Caki2 (cell line): ENCODE measurements around the gene FAM120C. TPM values are rescaled to one million over a fixed set of nuclear protein-coding genes. Genes with fewer than 3 reads are reported as not detected.
A peak's percentile ranks its signal among the peaks of the same experiment; 100 is the strongest.

Experiments
- DNase-seq: peaks from one replicate; pipeline ENCODE4 v3.0.0-alpha.2; 2015; ENCODE audit warnings: low read depth
- in situ Hi-C: cut with HindIII; loops from 2 replicates; pipeline ENCODE4 v1.10.0; 2016; ENCODE audit warnings: low sequenced_read_pairs, low pct_unique_long_range_greater_than_20kb, mixed read lengths
- total RNA-seq: library from RNA; depleted of rRNA; stranded (reverse); fragments of >200 nt; shearing (Covaris generic); gene quantifications from 2 replicates; pipeline ENCODE4 v1.2.3, GENCODE V29; 2014; ENCODE audit warnings: low replicate concordance; rRNA removed

Gene FAM120C
- 1.9 and 2.8 TPM in 2 replicates for total RNA-seq

- in situ Hi-C loops: no loop called here
- DNase-seq: peak; percentile 79
These were observed at the start of gene FAM120C for GRCh38 chrX:54182864-54183613. FAM120C (minus strand) TSS chrX:54183254; CDS start chrX:54183198, 56 bp downstream.

- in situ Hi-C loops: no loop called here
- no peak for DNase-seq
These were observed 47.5 kb upstream of the FAM120C start for GRCh38 chrX:54230435-54231148.

GRCh38 chrX:54223581-54223980 lies 40.5 kb upstream of the FAM120C start:
- DNase-seq: no peak
- in situ Hi-C loops: no loop called here

GRCh38 chrX:54213603-54214002 lies 30.5 kb upstream of the FAM120C start:
- DNase-seq: no peak
- in situ Hi-C loops: no loop called here

GRCh38 chrX:54208531-54208930 lies 25.5 kb upstream of the FAM120C start:
- in situ Hi-C loops: no loop called here

GRCh38 chrX:54198262-54198661 lies 15.2 kb upstream of the FAM120C start:
- DNase-seq: no peak
- in situ Hi-C loops: no loop called here

More at GRCh38 chrX:54208531-54208930, 25.5 kb upstream of the FAM120C start:
- no peak for DNase-seq

GRCh38 chrX:54194982-54195588 lies 12.0 kb upstream of the FAM120C start:
- in situ Hi-C loops: no loop called here
- no peak for DNase-seq

GRCh38 chrX:54193085-54193821 lies 10.2 kb upstream of the FAM120C start:
- DNase-seq: no peak
- in situ Hi-C loops: no loop called here

- no peak for DNase-seq
- in situ Hi-C loops: no loop called here
These were observed 1.4 kb upstream of the FAM120C start for GRCh38 chrX:54184474-54184873.

GRCh38 chrX:54182194-54182863 lies 725 bp downstream of the FAM120C start:
- in situ Hi-C loops: no loop called here
- peak; percentile 52 for DNase-seq

GRCh38 chrX:54181202-54181953 lies 1.7 kb downstream of the FAM120C start:
- peak; percentile 31 for DNase-seq
- in situ Hi-C loops: no loop called here

GRCh38 chrX:54180403-54180802 lies 2.7 kb downstream of the FAM120C start:
- DNase-seq: peak; percentile 3
- in situ Hi-C loops: no loop called here

GRCh38 chrX:54178100-54178940 lies 4.7 kb downstream of the FAM120C start:
- DNase-seq: peak; percentile 28
- in situ Hi-C loops: no loop called here

- DNase-seq: no peak
- in situ Hi-C loops: no loop called here
These were observed 5.7 kb downstream of the FAM120C start for GRCh38 chrX:54177306-54177705.

- no peak for DNase-seq
- in situ Hi-C loops: no loop called here
These were observed 9.3 kb downstream of the FAM120C start for GRCh38 chrX:54173791-54174190.

- in situ Hi-C loops: no loop called here
- DNase-seq: no peak
These were observed 10.6 kb downstream of the FAM120C start for GRCh38 chrX:54172455-54172854.
